Peyer's patch (tissue), 4 donors: ENCODE results near the gene ORM1.

ENCODE experiments used
- CTCF ChIP-seq, 6 experiments: fragments of 450-650 bp in 4 of 6; fragments of 200-600 bp in 2 of 6; sonication (generic) in 1 of 6; IDR thresholded peaks; one replicate each; pipeline ENCODE4 v1.5.1; 2017 to 2019; ENCODE audit warnings: antibody characterized with exemption in 6 of 6, mild to moderate bottlenecking in 3 of 6, moderate library complexity in 1 of 6
- POLR2A ChIP-seq, 2 donors: fragments of 450-650 bp; IDR thresholded peaks; one replicate each; pipeline ENCODE4 v1.5.1; 2017; ENCODE audit warnings: antibody characterized with exemption in 2 of 2, mild to moderate bottlenecking in 2 of 2, moderate library complexity in 2 of 2

DNA sequence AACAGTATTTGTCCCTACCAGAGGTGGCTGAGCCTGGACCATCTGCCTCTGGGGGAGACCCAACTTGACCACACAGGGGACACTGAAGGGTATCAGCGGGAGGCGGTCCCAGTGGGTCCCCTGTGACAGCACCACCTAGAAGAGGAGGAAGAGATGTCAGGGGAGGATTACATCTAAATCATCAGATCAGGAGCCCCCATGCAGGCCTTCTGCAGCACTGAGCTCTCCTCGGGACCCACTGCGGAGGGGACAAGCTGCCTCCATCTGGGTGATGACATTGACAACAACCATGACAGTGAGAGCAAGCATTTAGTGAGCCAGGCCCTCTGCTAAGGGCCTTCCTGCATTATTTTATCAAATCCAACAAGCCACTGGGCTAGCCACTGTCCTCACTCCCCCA, 19.1 kb downstream of the ORM1 start:
- TF ChIP-seq CTCF (IDR thresholded peaks at IDR 0.05) (no peak), POLR2A (IDR thresholded peaks at IDR 0.05) (no peak)
